Fibroblast of skin of left quadriceps (primary cell): Measurements from ENCODE around the gene ESRRB.

Source experiments
- DNase-seq, 2 experiments: peaks; one replicate each; pipeline ENCODE4 v3.0.0-alpha.2; 2013; ENCODE audit warnings: low read depth in 2 of 2

The ESRRB gene

DNA sequence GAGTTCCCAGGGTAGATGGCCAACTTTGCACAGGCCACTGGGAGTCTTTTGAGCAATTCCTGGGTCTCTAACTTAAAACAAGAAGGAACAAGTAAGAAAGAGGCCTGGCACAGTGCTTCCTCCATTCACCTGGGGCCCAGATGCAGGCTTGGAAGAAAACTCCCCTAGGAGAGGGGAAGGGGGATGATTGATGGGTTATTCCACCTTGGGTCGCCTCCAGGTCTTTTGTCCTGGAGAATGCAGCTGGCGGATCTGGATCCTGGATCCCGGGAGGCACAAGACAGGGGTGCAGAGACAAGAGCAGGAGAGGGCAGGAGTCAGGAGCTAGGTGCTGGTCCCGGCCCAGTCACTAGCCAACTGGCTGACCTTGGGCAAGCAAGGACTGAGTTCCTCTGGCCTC is 74.5 kb downstream of the ESRRB start:
- DNase-seq: no peak

DNA sequence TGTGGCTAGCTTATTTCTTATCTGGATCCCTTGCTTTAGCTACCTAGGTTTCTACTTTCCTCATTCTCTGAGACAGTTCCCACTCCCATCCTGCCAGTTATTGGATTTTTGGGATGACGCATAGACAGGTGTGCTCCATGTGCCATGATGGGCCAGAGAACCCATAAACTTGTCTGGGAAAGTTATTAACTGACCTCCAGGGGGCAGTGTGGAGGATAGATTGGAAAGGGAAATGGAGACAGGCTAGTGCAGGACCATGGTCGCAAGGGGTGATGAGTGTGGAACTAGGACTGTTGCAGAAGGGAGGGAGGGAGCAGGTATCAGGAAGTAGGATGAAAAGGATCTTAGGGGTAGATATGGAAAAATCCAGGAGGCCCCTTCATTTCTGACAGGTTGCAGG is 80.3 kb downstream of the ESRRB start:
- peak; percentile 1 to 7 for DNase-seq

DNA sequence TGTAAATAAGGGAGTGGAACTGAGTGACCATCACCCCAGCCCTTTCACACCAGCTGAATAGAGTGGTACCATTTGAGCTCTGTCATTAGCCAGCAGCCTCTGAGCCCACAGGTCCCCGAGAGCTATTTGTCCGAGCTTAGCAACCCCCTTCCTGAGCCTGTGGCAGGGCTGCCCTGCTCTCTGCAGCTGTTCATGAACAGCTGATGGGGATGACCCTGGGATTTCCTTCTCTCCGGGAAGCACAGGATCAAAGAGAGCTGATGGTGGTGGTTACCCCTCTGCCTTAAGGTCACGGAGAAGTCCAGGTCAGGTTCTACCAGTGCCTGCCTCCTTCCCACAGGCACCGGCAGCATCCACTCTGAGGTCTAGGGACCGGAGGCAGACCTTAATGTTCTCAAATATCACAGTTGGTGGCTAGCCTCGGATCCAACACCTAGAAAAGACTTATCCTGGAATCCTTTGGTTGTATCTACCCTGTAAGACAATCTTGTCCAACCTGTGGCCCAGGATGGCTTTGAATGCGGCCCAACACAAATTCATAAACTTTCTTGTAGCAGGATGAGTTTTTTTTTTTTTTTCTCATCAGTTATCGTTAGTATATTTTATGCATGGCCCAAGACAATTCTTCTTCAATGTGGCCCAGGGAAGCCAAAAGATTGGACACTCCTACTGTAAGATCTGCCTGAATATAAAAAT is 81.1 kb downstream of the ESRRB start:
- DNase-seq: no peak

DNA sequence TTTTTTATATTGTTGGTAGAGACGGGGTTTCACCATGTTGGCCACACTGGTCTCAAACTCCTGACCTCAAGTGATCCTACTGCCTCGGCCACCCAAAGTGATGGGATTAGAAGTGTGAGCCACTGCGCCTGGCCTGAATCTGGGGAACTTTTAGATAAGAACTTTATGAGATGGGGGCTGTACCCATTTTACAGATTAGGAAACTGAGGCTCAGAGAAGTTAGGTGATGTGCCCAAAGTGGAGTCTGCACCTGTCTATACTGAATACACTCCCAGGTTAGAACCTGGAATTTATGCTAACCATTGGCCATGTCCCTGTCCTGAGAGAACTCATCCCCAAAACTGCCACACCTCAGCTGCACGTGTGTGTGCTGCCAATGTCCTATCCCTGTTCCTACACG is 81.9 kb downstream of the ESRRB start:
- DNase-seq: no peak

DNA sequence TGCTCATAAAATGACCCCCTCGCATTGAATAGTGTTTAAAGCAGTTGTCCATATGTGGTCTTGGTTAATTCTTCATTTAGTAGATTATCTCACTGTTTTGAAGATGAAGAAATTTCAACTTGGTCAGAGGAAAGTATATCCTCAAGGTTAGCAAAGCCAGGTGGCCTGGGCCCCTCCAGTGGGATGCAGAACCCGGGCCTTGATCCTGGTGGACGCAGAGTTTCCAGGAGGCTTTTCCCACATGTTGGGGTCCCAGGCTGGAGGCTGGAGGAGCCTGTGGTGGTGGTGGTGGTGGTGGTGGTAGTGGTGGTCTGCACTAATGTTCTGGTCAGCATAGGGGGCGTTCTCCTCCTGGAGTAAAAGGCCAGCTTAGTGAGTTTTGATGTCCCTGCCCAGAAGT is 85.9 kb downstream of the ESRRB start:
- no peak for DNase-seq

DNA sequence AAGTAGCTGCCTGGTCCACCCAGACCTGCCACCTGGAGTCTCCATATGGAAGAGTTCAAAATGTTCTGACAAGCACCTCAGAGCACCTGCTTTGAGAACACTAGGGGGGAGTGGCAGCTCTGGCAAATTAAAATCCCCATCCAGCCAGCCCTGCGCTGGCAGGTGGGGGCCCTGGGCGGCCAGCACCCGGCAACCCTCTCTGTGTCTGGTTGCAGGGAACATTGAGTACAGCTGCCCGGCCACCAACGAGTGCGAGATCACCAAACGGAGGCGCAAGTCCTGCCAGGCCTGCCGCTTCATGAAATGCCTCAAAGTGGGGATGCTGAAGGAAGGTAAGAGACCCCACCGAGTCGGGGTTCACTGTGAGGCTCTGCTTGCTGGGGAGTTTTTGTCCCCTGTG is 86.4 kb downstream of the ESRRB start:
- DNase-seq: no peak

DNA sequence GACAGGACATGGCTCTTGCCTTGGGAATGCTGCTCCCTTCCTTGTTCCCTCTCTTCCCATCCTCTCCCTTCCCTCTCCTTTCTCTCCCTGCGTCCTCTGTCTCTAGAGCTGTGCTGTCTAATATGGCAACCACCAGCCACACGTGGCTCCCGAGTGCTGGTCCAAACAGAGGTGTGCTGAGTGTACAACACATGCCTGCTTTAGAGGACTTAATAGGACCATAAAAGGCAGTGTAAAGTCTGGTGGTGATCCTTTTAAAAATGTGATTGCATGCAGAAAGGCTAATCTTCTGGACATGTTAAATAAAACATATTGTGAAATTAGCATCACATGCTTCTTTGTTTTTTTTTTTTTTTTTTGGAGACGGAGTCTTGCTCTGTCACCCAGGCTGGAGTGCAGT is 87.2 kb downstream of the ESRRB start:
- no peak for DNase-seq

DNA sequence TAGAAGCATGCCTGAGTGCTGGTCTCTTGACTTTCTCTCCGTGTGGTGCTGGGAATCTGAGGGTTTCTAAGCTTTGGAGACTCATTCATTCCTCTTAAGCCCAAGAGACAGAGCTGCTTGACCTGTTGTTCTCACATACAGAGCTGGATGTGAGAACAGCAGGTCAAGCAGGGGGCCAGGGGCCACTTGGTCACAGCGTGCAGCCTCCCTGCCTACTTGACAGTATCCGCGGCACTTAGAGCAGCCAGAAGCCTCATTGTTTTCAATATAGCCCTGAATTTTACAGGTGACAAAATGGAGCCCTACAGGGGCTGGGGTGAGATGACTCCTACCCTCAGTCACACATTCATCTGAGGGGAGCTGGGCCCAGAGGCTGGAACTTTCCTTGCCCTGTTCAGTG is 88.9 kb downstream of the ESRRB start:
- DNase-seq: no peak

DNA sequence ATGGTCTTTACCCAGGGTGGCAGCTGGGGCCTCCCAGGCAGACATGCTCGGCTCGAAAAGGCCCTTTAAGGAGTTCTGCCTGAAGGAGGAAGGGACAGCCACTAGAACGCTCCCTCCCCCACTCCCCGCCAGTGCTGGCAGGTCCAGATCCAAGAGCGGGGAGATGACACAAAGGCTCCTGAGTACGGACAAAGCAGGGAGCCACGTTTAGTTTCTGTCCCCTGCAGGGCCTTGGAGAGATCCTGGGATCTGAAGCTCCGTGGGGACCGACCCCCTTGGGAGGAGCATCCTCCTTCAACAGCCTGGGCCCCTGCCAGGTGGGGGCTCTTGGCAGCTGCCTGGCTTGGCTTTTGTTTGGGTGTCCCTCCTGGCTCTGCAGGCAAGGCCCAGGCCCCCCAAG is 89.7 kb downstream of the ESRRB start:
- DNase-seq: no peak

DNA sequence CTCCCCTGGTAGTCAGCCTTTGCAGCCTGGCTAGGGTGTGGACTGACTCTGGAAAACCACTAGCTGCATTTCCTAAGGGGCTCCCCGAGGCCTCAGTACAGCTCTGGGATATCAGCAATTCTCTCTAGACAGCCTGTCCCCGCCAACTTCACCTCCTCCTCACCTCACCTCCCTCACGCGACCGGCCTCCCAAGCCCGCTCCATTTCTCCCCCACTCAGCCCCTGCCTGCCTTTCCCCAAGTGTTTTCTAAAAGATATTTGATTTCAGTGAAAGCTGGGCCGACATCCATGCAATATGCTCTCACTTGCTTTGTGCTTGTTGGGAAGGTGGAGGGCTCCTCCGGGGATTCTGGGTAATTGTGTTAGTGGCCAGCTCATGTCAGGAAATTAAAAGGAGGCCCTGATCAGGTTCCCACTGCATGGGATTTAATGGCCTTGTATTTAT is 91.8 kb downstream of the ESRRB start:
- DNase-seq: no peak

DNA sequence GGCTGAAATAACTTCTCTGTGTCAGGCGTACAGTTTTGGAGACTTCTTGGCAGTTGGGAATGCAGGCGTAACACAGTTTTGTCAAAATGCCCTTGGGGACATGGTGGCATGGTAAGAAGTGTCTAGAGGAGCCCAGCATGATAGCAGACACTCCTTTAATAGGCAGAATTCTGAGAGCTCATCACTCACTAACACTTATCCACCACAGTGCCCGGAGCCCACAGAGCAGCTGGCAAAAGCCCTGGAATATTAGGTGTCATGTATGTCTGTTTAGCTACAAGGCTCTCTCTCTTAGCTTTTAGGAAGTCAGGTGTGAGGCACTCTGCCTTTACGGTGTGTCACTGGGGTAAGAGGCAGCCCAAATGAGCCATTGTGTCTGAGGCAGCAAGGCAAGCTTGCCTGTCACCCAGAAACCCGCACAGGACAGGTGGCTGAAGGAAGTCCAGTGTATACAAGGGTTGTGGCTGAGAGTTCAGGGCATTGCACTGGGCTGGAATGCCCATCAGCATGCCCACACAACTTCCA is 96.3 kb downstream of the ESRRB start:
- no peak for DNase-seq

DNA sequence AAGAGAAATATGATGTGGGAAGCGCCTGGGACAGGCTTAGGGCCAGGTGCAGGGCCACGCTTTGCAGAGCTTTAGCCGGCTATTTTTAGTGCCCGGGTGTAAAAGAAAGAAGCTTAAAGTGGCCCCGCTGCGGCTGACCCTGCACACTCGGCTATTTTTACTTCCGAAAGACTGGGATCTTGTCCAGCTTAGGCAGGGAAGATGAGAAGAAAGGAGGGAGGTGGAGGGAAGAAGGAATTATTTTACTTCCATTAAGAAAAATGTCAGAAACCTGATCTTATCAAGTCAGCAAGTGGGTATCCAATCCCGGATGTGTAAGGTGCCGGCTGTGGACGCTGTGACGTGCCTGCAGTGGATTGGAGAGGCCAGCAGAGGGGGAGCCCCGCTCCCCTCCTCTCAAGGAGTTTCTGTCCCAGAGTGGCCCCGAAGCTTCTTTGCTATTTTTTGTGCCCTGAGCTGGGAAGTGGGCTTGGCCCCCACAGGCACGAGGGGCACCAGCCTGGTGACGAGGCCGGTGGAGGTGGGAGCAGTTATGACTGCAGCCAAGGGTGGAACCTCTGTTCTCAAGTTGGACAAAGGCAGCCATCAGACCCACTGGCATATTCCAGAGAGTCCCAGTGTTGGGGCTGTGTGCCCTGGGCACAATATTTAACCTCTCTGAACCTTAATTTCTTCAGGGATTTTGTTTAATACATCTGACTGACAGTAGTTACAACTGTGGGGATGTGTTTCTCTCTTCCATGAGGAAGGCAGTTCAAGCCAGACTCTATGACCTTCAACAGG is 97.7 kb downstream of the ESRRB start:
- DNase-seq: no peak

DNA sequence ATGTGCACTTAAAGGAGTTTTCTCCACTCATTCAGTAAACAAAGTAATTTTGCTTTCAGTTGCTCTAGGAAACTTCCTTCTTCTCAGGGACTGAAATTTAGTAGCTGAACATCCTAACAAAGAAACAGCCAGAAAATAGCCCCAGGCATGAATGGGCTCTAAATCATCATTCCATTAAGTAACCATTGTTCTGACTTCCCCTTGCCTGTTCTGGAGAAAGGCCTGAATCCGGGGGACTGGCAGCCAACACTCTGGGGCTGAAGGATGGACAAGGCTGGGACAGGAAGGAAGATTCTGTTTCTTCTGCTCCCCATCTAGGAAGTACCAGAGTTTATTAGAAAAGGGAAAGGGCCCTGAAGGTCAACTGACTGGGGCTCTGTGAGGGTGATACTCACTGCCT is 104.5 kb downstream of the ESRRB start:
- DNase-seq: no peak

DNA sequence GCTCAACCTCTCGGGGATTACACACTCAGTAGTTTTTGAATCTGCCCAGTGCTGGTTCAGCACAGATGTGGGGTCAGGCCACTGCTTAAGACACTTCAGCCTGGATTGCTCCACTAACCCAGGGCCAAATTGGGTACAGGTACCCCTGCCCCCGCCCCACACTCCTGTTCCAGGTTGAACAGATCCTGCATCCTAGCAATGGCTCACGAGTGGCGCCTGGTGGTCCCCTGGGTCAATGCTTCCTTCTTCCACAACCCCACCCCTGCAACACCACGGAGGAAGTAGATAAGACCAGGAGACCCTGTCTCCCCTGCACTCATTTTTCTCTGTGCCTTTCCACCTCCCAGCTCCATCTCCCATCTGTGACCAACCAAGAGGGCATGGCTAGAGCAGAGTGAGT is 108.4 kb downstream of the ESRRB start:
- DNase-seq: no peak

DNA sequence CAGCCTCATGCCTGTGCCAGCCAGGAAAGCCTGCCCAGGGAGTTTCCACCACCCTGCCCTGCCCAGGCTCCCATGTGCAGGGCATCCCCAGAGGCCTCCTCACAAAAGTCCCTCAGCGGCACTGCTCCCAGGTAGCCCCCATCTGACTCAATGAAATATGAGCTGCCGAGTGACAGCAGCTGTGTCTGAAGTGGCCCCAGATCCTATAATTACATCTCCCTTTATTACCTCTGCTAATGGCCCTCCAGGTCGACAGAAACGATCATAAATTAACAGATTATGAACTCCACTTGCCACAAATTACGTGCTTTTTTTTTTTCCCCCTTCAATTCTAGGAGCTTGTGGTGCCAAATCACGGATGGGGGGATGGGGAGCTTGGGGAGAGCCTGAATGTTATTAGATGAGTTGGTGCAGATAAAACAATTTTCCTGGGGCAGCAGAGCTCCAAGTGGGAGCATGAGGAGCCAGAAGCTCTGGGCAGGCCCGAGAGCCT is 110.4 kb downstream of the ESRRB start:
- DNase-seq: no peak

DNA sequence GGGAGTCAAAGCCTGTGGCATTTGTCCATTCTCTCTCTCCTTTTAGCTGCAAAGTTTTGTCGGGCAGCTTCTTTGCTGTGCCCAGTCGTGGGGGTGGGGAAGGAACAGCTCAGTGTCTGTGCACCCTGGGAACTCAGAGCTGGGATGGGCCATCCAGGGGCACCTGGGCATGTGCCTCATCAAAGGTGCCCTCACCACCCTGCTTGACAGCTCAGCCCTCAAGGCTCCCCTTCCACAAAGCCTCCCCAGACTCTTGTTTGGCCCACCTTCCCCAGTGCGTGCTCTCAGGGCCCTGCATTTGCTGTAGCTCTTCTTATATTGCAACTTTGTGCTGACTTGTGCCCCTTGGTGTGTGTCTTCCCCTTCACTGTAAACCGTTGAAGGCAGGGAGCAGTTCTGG is 112.6 kb downstream of the ESRRB start:
- DNase-seq: no peak

DNA sequence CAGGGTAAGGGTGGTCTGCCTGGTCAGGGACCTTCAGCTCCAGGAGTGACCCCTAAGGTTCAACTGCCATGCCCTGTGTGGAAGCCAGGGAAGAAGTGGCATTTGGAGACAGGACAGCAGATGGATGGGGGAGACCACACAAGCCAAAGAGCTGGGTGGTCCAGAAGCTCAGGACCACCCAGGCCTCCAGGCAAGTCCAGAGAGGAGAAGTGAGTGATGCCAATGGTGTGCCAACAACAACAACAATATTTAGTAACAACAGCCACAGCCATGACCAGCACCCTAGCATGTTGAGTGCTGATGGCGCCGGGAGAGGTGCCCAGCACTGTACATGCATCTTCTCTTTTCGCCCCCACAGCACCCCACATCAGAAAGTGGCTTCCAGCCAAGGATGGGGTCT is 113.7 kb downstream of the ESRRB start:
- no peak for DNase-seq

DNA sequence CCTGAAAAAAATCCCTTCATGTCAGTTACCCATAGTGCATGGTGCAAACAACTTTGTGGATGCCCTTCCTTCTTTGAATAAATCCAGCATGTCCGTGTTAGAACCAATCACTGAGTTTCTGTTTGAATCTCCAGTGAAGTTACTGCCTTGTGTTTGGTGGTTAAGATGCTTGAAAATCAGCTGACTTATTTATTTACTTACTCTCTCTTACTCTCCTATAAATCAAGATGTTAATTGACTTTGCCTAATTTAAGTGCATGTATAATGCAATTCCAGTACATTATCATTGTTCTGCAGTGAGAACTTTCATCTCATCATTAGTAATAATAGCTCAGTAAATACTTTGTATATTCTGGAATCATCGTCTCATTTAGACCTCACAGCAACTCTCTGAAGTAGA is 114.2 kb downstream of the ESRRB start:
- no peak for DNase-seq

DNA sequence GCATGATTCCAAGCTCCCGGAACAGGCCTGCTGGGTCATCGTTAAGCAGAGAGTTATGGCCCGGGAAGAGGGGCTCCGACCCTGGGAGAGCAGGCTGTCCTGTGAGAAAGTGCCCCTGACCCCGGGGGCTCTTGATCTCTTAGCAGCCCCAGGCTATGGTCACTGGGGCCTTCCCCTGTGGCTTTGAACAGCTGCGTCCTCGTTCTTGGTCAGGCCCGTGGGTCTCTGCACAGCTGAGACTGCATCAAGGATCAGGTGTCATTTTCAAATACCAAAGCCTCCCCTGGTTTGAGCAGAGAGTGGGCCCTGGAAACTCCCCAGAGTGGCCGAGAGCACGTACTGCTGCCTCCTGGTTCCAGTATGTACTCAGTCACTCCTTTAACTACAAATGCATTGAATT is 114.8 kb downstream of the ESRRB start:
- no peak for DNase-seq

DNA sequence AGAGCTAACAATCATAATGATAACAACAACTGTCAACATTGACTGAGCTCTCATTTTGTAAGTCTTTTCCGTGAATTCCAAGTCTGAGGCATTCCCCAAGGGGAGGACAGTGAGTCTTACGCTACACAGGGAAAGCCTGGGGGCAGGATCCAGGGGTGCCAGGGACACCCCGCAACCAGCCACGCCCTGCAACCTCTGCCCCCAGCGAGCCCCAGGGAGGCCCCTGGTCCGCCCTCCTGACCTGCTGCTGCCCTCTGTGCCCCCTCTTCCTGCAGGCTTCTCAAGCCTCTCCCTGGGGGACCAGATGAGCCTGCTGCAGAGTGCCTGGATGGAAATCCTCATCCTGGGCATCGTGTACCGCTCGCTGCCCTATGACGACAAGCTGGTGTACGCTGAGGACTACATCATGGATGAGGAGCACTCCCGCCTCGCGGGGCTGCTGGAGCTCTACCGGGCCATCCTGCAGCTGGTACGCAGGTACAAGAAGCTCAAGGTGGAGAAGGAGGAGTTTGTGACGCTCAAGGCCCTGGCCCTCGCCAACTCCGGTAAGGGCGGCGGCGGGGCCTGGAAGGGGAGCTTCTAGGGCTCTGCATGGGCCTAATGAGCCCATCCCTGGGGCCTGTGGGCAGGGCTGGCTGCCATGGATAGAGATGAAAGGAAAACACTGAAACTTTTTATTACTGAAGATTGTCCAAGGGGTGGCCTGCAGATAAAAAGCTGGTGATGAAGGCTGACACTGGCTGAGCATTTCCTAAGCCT is 115.4 kb downstream of the ESRRB start:
- no peak for DNase-seq

DNA sequence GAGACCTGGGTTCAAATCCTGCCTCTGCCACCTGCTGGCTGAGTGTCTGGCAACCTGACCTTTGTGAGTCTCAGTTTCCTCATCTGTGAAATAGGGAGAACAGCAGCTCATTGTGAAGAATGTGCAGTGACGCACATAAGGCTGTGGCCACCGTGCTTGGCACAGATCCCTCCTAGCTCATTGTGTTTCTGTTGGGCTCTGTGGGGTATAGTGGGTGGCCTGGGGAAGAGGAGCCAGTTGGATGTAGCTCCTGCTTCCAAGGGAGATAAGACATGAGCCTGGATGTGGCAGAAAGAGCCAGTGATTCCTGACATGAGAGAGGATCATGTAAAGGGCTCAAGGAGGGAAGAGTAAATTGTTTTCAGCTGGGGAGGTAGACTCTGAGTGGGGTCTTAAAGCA is 120.0 kb downstream of the ESRRB start:
- no peak for DNase-seq

DNA sequence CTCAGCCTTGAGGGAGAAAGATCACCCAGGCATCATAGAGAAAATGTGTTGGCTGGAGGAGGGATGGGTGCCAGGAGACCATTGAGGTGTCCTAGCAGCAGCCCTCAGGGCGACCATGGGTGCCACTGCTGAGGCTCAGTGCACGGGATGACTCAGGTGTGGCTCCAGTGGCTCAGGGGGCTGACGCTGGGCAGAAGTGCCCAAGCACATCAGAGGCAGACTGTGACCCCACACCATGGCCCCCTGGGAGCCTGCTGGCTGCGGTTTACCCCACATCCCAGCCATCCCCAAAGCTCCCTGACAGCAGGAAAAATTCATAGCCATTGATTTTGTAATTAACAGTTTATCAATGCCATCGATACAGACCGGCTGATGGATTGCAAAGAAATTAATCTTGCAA is 120.7 kb downstream of the ESRRB start:
- DNase-seq: no peak
